ENCODE measurements around the gene PRKCA.

PRKCA gene

DNA sequence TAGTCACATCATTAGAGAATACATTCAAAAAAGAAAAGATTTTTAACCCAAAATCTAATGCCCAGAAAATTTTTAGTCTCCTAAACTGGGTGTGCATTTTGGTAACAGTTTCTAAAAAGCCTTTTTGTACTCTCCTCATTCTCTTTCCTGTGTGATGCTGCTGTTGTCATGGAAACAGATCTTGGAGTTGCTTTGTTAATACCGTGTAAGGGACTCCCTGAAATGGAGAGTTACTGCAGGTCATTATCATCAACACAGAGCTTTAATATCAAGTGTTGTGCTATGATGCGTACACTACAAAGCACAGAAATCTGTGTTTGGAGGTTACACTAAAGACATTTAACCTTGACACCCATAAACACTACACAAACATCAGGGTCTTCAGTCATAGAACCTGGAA is 216.3 kb downstream of the PRKCA start:
- DNase-seq (ENCODE audit: low spot score) = no peak

GRCh38 chr17:66519154-66519553 is 216.7 kb downstream of the PRKCA start:
- no peak for DNase-seq (ENCODE audit: low spot score)

DNA sequence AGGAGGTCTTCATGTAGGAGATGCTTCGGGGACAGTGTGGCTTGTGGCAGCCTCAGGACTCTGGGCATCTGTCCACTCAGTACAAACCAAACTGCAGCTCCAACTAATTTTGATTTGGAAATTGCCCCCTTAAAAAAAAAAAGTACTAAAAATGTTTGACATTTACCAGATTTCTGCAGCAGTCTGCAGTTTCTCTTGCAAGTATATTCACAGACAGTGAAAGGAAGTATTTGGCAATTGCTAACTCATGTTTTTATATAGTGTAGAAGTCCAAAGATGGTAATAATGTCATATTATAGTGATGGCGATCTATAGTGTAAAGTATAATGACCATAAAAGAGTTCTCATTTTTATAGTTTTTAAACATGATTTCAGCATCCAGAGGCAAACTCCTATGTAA is 218.6 kb downstream of the PRKCA start:
- DNase-seq (ENCODE audit: low spot score) = no peak

GRCh38 chr17:66522591-66523272 is 220.3 kb downstream of the PRKCA start:
- DNase-seq (ENCODE audit: low spot score) = no peak

DNA sequence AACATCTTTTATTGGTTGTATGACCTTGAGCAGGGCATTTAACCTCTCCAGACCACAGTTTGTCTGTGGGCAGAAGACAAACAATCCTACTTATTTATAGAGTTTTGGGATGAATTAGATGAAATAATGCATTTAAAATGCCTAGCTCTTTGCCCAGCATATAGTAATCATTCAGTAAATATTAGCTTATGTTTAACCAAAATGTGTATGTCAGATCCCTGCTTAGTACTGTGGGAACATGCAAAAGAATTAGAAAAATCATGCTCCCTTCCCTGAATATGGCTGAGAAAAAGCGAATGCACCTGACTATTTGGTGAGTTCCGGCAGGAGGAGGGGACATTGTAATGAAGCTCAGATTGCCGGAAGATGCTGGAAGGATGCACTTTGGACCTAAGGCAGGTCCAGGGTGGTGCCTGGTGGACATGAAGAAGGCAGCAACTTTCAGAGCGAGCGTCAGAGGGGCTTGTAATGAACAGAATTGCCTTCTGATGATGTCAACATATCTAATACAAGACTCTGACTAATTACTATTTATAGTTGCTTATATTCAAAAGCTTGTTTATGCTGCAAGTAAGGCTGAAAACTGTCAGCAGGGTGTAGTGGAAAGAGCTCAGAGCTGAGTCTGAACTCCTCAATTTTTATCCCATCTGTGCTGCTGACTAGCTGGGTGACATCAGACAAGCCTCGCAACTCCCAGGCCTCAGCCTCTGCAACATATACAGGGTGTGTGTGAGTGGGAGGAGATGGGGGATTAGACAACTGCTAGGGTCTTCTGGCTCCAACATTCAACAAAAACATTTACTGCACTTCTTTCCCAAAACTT is 221.2 kb downstream of the PRKCA start:
- no peak for DNase-seq (ENCODE audit: low spot score)

DNA sequence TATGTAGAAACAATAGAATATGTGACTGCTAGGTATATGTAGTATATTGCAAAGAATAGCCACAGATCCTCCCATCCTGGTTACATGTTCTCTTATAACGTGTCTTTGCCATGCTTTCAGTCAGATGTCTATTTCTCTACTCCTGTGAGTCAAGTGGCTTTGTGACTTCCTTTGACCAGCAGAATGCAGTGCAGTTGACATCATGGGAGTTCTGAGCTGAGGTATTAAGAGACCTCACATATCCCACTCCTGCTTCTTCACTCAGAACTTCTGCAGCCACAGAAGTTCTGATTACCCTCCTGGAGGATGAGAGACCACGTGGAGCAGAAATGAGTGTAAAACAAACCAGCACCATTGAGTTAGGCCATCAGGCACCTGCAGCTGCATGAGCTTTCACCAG is 222.5 kb downstream of the PRKCA start:
- no peak for DNase-seq (ENCODE audit: low spot score)

DNA sequence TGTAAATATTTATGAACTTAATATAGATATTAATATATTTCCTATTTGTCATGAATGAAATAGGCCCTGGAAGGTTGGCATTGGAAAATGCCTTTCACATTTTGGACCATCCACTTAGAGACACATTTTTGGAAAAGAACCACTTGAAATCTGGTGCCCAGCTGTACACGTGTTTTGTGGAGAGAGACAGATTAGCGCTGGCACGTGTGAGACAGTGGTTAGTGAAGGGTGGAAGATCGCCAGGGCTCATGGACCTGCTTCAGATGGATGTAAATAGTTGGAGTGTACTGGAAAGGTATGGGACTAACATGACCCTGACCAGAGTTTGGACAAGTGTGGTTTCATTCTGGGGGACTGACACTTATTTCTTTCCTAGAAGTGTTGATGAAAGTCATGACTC is 222.9 kb downstream of the PRKCA start:
- DNase-seq (ENCODE audit: low spot score) = no peak

DNA sequence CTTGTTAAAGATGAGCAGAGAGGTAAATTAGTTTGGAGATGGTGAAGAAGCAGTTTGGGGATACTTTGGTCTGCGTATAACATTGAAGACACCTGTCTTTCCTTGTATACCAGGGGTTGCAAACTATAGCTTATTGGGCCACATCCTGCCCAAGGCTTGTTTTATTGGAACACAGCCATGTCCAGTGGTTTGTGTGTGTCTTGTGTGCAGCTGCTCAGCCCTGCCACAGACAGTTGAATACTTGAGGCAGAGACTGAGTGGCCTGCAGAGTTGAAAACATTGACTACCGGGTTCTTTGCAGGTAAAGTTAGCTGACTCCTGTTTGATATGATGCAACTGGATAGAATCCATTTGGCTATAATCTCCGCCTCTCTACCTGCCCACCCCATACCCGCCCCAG is 224.4 kb downstream of the PRKCA start:
- no peak for DNase-seq (ENCODE audit: low spot score)

DNA sequence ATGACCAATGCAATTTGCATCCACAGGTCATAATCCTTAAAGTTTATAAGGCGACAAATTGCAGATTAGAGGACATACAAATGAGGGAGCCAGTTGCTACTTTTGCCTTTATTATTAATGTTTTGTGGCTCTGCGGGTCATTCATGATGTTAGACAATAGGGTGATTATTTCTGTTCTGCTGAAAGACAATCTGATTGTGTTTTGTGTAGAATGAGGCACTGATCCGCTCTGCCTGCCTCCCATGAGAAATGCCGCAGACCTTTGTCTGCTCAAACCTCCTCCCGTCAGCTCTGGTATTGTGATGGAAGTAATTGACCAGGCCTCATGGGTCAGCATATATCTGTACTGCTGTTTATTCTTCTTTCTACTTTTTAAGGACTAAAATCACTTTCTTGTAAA is 224.9 kb downstream of the PRKCA start:
- no peak for DNase-seq (ENCODE audit: low spot score)

GRCh38 chr17:66531851-66532295 is 229.5 kb downstream of the PRKCA start:
- no peak for DNase-seq (ENCODE audit: low spot score)

GRCh38 chr17:66533572-66533971 is 231.2 kb downstream of the PRKCA start:
- DNase-seq (ENCODE audit: low spot score) = no peak

GRCh38 chr17:66533986-66534385 is 231.6 kb downstream of the PRKCA start:
- no peak for DNase-seq (ENCODE audit: low spot score)

DNA sequence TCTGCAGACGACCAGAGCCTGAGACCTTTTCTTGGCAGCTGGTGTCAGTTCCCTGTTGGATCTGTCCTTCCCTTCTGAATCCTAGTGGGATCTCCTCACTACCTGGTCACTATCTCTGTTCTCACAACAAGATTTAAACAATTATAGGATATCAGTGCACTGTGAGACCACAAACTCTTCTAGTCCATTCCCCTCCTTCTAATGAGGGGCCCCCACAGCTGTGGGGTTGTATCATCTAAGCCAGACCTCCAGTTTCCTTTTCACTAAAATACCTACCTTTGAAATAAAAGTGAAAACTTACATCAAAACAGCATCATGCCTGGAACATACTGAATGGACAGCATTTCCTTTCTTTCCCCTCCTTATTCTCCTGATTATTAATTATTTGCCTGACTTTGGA is 233.2 kb downstream of the PRKCA start:
- DNase-seq (ENCODE audit: low spot score) = no peak

GRCh38 chr17:66537502-66537901 is 235.1 kb downstream of the PRKCA start:
- no peak for DNase-seq (ENCODE audit: low spot score)

DNA sequence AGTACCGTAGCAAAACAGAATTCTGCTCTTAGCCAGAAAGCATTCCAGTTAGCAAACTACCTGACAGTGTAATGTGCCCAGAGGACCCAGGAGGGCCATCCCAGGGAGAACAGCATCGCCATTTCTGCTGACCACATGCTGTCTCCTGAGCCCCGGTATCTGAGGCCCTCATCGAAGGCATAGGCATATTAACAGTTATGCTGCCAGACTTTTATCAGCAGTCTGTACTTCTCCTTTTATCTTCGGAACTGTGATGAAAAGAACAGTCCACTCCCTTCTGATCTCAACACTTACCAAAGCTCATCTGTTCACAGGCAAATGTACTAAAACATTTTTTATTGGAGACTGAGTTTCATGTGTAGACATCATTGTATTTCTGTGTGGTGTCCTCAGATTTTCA is 236.4 kb downstream of the PRKCA start:
- no peak for DNase-seq (ENCODE audit: low spot score)

DNA sequence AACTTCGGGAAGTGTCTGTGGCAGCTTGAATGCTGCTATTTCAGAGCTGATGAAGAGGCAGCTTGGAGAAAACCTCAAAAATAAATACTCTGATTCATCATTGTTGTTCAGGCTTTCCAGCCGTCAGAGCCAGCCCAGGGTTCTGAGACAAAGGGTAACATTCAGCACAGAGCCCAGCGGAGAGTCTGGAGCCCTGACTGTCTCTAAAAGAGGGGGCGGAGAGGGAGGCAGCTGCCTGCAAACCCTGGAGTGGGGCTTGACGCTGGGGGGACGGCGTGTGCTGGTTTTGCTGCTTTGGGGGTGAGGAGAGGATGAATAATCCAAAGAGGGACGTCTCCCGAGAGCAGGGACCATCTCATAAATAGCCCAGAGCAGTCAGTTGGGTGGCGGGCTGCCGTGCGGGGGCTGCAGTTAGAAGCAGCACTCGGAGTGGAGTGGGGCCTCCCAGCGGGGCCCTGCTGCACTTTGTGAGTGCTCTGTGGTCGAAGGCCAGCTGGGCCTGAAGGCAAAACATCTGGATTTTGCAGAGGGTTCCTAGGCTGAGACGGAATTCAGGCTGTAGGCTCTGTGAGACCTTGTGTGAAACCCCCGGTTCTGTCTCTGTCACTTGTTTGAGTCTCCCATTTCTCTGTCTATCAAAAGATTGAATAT is 237.8 kb downstream of the PRKCA start:
- DNase-seq (ENCODE audit: low spot score) = no peak

DNA sequence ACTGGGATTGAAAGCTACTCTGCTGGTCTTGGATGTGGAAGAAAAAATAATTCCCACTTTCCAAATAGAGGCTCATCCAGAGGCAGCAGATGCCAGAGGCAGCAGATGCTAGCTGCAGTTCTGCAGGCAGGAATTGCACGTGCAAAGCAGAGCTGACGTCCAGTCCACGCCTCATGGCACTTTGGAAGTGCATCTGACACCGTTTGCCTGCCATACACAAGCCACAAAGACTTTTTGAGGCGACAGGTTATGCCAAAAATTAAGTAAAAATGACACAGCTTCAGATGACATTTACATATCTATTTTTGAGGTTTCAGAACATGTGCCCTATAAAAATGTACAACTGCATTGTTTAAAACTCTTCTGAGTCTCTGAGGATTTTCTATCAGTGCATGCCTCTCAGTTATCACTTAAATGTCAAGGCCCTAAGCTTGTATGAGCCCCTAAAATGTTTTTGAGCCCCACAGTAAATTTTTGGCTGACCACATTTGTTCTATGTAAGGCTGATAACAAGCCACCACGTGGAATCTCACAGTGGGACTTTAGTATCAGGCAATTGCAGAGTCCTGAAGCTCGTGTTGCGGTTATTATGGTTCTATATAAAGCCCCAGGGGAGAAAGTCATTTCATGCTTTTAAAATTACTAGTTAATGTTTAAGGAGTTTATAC is 239.2 kb downstream of the PRKCA start:
- DNase-seq (ENCODE audit: low spot score) = peak; percentile 40

DNA sequence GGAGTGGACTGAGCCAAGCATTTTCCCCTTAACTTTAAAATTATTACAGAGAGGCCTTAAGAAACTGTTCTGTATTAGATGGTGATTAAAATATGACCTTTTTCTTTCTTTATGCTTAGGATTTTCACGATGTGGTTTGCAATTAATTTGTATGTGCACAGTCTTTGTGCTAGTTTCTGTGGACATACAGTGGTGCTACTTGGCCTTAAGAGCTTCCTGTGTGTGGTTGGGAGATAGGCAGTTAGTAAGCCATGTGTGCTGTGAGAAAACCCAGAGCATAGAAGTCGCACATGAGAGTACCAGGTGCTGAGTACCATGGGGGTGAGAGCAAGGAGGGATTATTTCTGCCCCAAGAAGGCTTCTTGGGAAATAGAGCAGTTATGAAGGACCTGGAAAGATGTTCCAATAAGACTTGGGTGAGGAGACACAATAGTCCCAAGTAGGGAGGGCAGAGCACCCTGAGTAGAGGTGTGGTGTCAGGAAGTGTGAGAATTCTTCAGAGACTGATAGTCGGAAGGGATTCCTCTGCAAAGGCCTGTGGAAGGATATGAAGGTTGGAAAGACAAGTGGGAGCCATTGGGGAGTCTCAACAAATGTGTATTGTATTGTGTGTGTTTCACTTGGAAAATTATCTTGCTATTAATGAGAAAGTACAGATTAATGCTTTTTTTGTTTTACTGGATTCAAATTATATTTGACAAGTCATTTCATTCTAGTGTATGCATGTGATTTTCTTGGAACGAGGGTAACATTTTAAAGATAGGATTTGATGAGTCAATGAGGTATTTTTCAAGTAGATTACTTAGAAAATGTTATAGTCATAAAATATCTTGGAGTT is 239.9 kb downstream of the PRKCA start:
- DNase-seq (ENCODE audit: low spot score) = peak; percentile 43

GRCh38 chr17:66542967-66543520 is 240.6 kb downstream of the PRKCA start:
- no peak for DNase-seq (ENCODE audit: low spot score)

DNA sequence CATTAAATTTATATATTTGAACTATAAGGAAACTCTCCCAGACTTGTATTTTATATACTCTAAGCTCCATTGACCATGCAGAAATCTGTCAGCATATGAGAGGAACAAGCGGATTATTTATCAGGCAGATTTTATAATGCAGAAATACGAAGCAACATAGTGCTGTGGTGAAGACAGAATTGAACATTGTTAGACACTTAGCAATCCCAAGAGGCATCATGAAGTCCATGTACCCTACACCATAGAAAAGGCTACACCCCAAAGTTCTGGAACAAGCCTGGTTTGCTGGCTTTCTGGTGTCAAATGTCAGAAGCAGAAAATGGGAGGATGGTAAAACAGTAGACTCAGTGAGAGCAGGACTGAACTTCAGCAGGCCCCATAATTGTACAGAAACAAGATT is 241.1 kb downstream of the PRKCA start:
- DNase-seq (ENCODE audit: low spot score) = no peak

DNA sequence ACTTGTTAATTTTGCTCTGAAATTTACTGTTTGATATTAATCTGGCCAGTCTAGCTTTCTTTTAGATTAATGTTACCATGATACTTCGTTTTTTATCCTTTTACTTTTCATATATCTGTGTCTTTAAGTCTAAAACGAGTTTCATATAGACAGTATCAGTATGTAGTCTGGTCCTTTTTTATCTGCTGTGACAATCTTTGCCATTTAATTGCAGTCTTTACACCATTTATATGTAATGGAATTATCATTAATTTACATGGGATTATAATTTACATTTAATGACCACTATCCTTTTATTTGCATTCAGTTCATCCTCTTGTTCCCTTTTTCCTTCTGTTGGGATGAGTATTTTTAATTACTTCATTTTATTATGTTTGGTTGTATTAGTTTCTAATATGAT is 243.5 kb downstream of the PRKCA start:
- DNase-seq (ENCODE audit: low spot score) = no peak

Measured in germinal center (tissue), 1 donor.